ENCODE results near the gene DCLK2. TPM values are rescaled to one million over a fixed set of nuclear protein-coding genes. Genes with fewer than 3 reads are reported as not detected.
A peak's percentile ranks its signal among the peaks of the same experiment; 100 is the strongest.
"Not testable (repeated sequence)": the region's sequence is repeated elsewhere in the genome, so short reads cannot be mapped to it uniquely, and the experiment has no call there.

DCLK2 gene
- total RNA-seq, 2 experiments from 2014 or later = not detected

DNA sequence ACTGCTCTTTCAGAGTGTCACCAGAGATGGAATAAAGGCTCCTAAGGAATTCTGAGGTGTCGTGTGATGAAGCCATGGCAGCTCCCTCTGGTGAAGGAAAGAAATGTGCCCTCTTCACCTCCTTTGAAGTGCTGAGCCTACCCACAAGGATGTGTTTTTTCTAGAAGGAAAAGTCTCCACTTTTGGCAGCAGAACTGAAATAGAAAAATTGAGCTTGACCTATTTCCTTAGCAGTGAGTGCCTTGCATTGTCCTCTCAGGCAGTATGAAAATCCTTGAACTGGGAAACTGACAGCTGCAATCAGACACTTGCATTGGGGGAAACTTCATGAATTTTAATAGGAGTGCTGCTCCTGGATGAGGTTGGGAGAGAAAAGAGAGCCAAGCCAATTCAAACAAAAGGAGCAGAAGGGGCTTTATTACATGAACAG lies 95.2 kb downstream of the DCLK2 start:
- no peak overlapping the region for H3K4me3 Mint-ChIP-seq
- DNase-seq = no peak
- no peak overlapping the region for H3K27ac Mint-ChIP-seq
- no peaks in the 10 kb centered on the region for H3K9me3 Mint-ChIP-seq
- H3K36me3 Mint-ChIP-seq = no peaks in the 10 kb centered on the region
- H3K4me1 Mint-ChIP-seq = no peaks in the 10 kb centered on the region
- peaks cover 3% of the 10 kb centered on the region for H3K27me3 Mint-ChIP-seq

DNA sequence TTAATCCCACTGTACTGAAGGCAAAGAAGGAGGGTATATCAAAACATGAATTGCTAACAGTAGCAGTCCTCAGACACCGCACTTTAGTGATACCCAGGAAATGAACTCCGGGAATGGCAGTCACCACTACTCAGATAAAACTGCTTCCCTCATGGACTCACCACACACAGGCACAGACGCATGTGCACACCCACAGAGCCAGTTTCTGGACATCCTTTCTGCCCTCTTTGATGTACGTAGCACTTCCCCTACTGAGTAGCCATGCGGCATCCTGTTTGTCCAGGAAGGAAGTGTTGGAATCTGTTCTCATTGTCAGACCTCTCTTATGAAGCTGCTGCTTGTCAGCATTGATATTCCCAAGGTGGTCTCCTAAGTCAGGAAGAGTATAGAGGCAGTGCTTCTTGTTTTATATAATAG lies 95.7 kb downstream of the DCLK2 start:
- H3K4me3 Mint-ChIP-seq = no peak overlapping the region
- no peaks in the 10 kb centered on the region for H3K9me3 Mint-ChIP-seq
- H3K27ac Mint-ChIP-seq = no peak overlapping the region
- no peak for DNase-seq
- no peaks in the 10 kb centered on the region for H3K36me3 Mint-ChIP-seq
- no peaks in the 10 kb centered on the region for H3K4me1 Mint-ChIP-seq
- H3K27me3 Mint-ChIP-seq = peaks cover 3% of the 10 kb centered on the region

DNA sequence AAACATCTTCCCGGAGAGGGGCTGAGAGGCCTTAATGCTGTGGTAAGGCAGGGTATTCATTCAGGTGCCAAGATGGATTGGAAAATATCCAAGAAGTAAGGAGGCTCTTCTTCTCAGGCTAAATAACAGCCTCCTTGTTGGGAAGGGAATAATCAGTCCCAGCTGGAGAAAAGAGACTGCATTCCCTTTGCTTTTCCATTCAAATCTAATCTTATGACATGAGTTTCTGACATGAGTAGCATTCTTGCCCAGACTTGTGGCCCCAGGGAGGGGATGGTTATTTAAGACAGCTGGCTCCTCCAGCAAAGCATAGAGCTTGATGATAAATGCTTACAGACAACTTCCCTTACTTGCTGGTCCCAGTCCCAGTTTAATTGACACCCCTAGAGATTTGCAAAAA lies 98.3 kb downstream of the DCLK2 start:
- Mint-ChIP-seq H3K4me3 (no peak overlapping the region), H3K27me3 (peaks cover 3% of the 10 kb centered on the region), H3K9me3 (no peaks in the 10 kb centered on the region), H3K4me1 (no peaks in the 10 kb centered on the region), H3K27ac (no peak overlapping the region), H3K36me3 (no peaks in the 10 kb centered on the region)
- no peak for DNase-seq

DNA sequence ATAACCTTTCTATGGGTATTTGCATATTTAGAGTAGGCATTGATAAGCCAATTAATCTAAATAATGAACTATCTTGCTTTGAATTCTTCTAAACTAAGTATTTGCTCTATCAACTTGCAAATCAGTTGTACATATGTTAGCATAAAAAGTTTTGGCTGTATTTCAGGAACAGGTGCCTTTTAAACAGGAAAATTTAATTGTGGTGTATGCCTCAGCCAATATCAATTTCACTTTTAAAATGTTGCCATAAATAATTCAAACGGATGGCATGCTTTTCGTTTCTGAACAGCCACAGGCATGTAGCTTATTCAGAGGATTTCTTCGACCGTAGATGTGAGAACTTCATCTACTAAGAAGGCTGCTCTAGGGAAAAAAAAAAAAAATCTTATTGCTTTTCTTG lies 99.9 kb downstream of the DCLK2 start:
- H3K36me3 Mint-ChIP-seq = no peaks in the 10 kb centered on the region

DNA sequence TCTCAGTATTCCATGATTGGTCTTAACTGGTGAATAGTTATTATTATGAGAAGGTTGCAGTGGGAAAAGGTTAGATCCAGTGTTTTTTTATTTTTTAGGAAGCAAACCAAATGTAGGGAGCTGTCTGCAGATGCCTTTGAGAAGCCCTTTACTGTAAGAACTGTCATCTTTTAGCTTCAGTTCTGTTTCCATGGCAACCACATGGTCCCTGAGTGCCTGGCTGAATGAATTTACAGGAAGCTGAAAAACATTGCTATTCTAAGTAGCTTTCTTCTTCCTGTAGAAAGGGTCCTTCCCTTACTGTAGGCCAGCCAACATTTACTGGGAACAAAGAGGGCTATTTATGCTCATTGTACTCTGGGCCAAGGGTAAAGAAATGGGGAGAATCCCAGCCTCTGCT lies 103.3 kb downstream of the DCLK2 start:
- Mint-ChIP-seq H3K27ac (no peak overlapping the region), H3K36me3 (no peaks in the 10 kb centered on the region), H3K9me3 (no peaks in the 10 kb centered on the region), H3K4me3 (no peak overlapping the region), H3K27me3 (peaks cover 20% of the 10 kb centered on the region), H3K4me1 (no peaks in the 10 kb centered on the region)
- no peak for DNase-seq

More for the DNA sequence above, 99.9 kb downstream of the DCLK2 start:
- H3K27ac Mint-ChIP-seq = no peak overlapping the region
- no peak for DNase-seq
- peaks cover 14% of the 10 kb centered on the region for H3K27me3 Mint-ChIP-seq
- H3K4me3 Mint-ChIP-seq = no peak overlapping the region
- no peaks in the 10 kb centered on the region for H3K4me1 Mint-ChIP-seq
- H3K9me3 Mint-ChIP-seq = no peaks in the 10 kb centered on the region

DNA sequence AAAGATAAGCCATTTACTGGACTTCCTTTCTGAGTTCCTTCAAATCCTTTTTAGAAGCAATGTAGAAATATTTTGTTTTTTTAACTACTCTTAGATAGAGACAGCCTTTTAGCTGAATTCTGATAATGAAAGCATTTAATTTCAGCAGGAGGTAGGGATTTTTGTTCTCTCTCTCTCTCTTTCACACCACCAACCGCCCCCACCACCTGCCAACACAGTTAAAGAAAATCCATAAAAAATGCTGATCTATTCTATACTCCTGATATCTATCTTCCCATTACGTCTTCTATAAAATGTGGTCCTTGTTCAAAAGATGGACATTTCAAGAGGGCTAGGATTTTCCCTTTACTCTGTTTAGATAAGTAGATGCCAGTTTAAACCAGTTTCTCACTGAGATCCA lies 104.5 kb downstream of the DCLK2 start:
- DNase-seq = no peak
- Mint-ChIP-seq H3K4me3 (no peak overlapping the region), H3K4me1 (no peaks in the 10 kb centered on the region), H3K27ac (no peak overlapping the region), H3K27me3 (peaks cover 20% of the 10 kb centered on the region), H3K36me3 (no peaks in the 10 kb centered on the region), H3K9me3 (no peaks in the 10 kb centered on the region)

DNA sequence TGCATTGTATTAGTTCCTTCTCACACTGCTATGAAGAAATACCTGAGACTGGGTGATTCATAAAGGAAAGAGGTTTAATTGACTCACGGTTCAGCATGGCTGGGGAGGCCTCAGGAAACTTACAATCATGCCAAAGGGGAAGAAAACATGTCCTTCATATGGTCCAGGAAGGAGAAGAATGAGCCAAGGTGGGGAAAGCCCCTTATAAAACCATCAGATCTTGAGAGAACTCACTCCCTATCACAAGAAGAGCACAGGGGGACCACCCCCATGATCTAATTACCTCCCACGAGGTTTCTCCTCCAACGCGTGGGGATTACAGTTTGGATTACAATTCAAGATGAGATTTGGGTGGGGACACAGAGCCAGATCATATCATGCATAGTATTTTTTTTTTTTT lies 106.8 kb downstream of the DCLK2 start:
- not testable (repeated sequence) for DNase-seq, H3K27ac Mint-ChIP-seq, H3K36me3 Mint-ChIP-seq, H3K4me1 Mint-ChIP-seq, H3K4me3 Mint-ChIP-seq, H3K9me3 Mint-ChIP-seq
- H3K27me3 Mint-ChIP-seq = peaks cover 20% of the 10 kb centered on the region

DNA sequence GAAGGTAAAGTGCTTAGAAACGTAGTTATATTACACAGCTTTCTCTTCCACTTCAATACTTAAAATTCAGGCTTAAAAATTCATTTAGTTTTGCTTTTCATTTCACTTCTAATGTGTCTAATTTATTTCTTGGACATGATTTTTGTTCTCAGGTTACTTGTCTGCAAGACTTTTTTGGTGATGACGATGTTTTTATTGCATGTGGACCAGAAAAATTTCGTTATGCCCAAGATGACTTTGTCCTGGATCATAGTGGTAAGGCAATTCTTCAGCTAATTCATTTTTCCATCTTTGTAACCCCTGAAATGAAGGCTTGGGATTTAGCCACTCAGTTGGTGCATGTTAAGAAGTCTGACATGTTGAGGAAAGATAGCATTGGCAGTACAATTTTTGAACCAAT lies 114.7 kb downstream of the DCLK2 start:
- H3K4me3 Mint-ChIP-seq = no peak overlapping the region
- H3K36me3 Mint-ChIP-seq = no peaks in the 10 kb centered on the region
- H3K4me1 Mint-ChIP-seq = no peaks in the 10 kb centered on the region
- no peak overlapping the region for H3K27ac Mint-ChIP-seq
- no peaks in the 10 kb centered on the region for H3K9me3 Mint-ChIP-seq
- H3K27me3 Mint-ChIP-seq = no peaks in the 10 kb centered on the region
- no peak for DNase-seq

DNA sequence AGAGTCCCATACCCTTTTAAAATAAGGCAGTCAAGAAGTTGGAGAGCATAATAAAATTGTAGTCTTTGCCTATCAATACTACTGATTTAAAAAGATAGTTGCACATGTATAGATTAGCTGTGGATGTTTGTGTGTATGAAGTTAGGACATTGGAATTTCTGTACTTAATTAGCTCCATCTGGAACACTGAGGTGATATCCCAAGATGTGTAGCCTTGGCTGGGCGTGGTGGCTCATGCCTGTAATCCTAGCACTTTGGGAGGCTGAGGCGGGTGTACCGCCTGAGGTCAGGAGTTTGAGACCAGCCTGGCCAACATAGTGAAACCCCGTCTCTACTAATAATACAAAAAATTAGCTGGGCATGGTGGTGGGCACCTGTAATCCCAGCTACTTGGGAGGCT lies 119.0 kb downstream of the DCLK2 start:
- H3K9me3 Mint-ChIP-seq, DNase-seq, H3K27ac Mint-ChIP-seq, H3K27me3 Mint-ChIP-seq, H3K36me3 Mint-ChIP-seq, H3K4me3 Mint-ChIP-seq, H3K4me1 Mint-ChIP-seq: not testable (repeated sequence)

DNA sequence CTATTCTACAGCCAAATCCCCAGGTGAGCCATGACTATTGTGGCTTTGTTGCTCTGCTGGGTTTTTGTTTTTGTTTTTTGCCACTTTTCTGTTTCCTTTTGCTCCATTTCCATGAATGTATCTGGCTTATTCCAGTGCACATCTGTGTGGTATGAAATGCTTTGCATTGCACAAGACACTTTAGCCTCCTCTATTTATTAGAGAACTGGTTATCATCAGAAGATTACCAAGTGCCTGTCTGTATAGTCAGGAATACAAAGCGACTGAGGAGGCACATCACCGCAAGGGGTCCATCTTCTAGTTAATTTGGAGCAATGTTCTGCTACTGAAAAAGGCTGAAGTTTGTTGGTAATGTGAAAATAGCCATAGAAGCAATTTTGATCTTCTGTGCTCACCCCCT lies 120.8 kb downstream of the DCLK2 start:
- H3K4me1 Mint-ChIP-seq = no peaks in the 10 kb centered on the region
- peaks cover 4% of the 10 kb centered on the region for H3K27me3 Mint-ChIP-seq
- no peak overlapping the region for H3K4me3 Mint-ChIP-seq
- no peak for DNase-seq
- H3K36me3 Mint-ChIP-seq = no peaks in the 10 kb centered on the region
- no peak overlapping the region for H3K27ac Mint-ChIP-seq
- no peaks in the 10 kb centered on the region for H3K9me3 Mint-ChIP-seq

DNA sequence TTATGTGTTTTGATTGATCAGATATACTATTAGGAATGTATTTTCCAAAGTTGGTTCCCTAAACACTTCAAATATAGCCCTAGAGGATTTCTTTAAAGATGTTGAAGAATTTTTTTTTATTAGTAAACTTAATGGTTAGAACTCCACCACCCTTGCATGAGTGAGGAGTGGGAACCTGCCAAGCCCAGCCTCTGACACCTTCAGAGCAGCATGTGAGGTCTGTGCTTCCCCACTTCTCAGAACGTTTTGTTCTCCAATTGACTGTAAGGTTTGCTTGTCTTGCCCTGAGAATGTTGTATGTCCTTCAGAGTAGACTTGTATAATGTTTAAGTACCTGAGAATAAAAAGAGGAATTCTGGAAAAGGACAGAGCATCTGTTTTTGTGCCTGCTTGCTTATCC lies 126.8 kb downstream of the DCLK2 start:
- Mint-ChIP-seq H3K9me3 (no peaks in the 10 kb centered on the region), H3K27ac (no peak overlapping the region)

DNA sequence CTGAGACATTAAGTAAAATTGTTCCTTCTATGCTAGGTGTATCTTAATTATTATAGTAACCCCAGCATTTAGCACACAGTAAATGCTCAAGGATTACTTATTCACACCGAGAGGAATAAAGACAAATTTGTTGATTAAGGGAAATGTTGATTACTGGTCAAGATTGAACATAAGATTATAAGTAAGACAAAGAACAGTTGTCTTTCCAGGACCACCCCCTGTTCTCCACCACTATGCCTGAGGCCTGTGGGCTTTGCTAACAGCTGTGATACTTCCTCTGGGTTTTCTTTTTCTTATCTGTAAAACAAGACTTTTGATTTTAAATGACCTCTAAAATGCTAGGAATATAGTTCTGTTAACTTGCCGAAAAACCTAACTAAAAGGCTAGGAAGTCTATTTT lies 128.0 kb downstream of the DCLK2 start:
- Mint-ChIP-seq H3K36me3 (no peaks in the 10 kb centered on the region), H3K4me3 (no peak overlapping the region), H3K27ac (no peak overlapping the region), H3K27me3 (peaks cover 4% of the 10 kb centered on the region), H3K9me3 (no peaks in the 10 kb centered on the region), H3K4me1 (peaks cover 2% of the 10 kb centered on the region)
- DNase-seq = no peak

More for the DNA sequence above, 126.8 kb downstream of the DCLK2 start:
- DNase-seq = no peak
- Mint-ChIP-seq H3K36me3 (no peaks in the 10 kb centered on the region), H3K27me3 (peaks cover 4% of the 10 kb centered on the region), H3K4me1 (peaks cover 2% of the 10 kb centered on the region), H3K4me3 (no peak overlapping the region)

DNA sequence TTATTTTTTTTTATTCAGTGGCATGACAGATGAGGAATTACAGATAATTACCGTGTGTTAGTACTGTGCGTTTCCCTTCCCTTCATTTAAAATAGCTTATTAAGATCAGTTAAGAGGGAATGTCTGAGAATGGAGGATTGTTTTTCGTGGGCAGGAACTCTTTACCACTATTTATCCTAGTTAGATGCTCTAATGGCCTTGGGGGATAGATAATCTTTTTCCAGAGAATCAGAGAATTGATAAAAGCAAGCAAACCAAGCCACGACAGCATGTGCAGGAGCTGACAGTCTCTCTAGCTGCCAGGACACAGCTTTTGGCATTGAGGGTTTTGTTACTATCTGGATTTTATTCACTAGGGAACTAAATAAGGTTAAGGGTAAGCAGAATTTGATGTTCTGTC lies 128.7 kb downstream of the DCLK2 start:
- no peaks in the 10 kb centered on the region for H3K9me3 Mint-ChIP-seq
- peaks cover 2% of the 10 kb centered on the region for H3K4me1 Mint-ChIP-seq
- no peak overlapping the region for H3K27ac Mint-ChIP-seq
- H3K27me3 Mint-ChIP-seq = peaks cover 4% of the 10 kb centered on the region
- H3K36me3 Mint-ChIP-seq = no peaks in the 10 kb centered on the region
- no peak for DNase-seq
- H3K4me3 Mint-ChIP-seq = no peak overlapping the region

DNA sequence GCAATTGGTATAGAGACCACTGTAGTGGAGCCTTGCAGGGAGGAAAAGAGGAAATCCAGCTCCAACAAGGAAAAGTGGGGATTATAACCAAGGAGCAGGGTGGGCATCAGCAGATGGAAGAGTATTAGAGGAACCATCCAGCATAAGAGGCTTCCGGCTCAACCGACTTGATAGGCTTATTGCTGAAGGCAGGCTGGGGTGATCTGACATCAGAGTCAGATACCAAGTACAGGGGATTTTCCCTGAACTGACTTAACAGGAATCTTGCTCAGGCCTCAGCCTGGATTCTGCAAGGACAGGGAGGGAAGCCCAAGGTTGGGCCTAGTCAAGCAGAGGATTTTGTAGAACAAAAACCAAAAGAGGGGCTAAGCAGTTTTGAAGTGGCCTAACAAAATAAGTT lies 129.6 kb downstream of the DCLK2 start:
- Mint-ChIP-seq H3K36me3 (no peaks in the 10 kb centered on the region), H3K4me1 (peaks cover 2% of the 10 kb centered on the region), H3K27ac (no peak overlapping the region), H3K4me3 (no peak overlapping the region), H3K27me3 (peaks cover 4% of the 10 kb centered on the region), H3K9me3 (no peaks in the 10 kb centered on the region)
- DNase-seq = no peak

DNA sequence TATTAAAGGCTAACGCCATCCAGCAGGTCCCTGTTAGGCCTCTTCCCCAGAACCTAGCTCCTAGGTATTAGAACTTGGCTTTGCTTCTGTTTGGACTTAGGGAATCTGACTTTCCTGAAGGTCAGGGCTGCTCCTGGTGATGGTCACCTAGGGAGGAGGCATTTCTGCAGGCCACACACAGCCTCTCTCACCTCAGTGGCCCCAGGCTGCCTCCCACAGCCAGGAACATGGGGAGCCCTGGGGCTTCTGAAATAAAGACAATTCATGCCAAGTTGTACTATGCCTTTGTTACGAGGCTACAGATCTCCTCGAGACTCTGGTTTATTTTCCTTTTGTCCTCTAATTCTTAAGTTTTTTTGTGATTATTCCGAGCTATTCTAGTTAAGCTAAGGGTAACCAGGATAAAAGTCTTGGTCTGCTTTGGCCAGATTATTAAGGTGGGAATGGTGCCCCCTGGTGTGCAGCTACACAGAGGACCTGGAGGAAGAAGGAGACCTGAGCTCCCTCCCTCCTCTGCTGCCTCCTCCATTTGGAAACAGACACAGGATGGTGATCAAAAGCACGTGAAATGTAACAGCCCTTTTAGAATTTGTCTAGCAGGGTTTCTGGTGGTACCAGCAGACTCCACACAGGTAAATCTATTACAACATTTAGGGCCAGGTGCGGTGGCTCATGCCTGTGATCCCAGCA lies 131.0 kb downstream of the DCLK2 start:
- no peaks in the 10 kb centered on the region for H3K9me3 Mint-ChIP-seq
- no peaks in the 10 kb centered on the region for H3K36me3 Mint-ChIP-seq
- H3K4me1 Mint-ChIP-seq = peaks cover 2% of the 10 kb centered on the region
- no peak overlapping the region for H3K4me3 Mint-ChIP-seq
- no peak overlapping the region for H3K27ac Mint-ChIP-seq
- peak; percentile 12 for DNase-seq
- H3K27me3 Mint-ChIP-seq = no peaks in the 10 kb centered on the region

DNA sequence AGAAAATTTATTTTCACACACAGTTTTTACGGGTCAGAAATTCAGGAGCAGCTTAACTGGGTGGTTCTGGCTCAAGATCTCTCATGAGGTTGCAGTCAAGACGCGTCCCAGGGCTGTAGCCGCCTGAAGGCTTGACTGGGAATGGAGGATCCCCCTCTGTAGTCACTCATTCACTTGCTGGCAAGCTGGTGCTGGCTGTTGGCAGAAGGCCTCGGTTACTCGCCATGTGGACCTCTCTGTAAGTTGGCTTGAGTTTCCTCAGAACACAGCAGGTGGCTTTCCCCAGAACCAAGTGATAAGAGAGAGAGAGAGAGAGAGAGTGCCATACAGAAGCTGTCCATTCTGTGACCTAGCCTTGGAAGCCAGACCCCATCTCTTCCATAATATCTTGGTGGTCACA lies 132.8 kb downstream of the DCLK2 start:
- no peaks in the 10 kb centered on the region for H3K9me3 Mint-ChIP-seq
- peaks cover 3% of the 10 kb centered on the region for H3K27me3 Mint-ChIP-seq
- H3K4me3 Mint-ChIP-seq = no peak overlapping the region
- H3K27ac Mint-ChIP-seq = no peak overlapping the region
- peaks cover 2% of the 10 kb centered on the region for H3K4me1 Mint-ChIP-seq
- no peaks in the 10 kb centered on the region for H3K36me3 Mint-ChIP-seq
- DNase-seq = no peak

All from activated naive CD8-positive, alpha-beta T cell treated with anti-CD3 and anti-CD28 coated beads for 36 hours (primary cell).